Measurements from ENCODE around the gene SLC51B.

SLC51B gene

GRCh38 chr15:65068403-65068788, 23.2 kb downstream of the SLC51B start:
- peaks cover 11% of the 10 kb centered on the region for H3K4me1 ChIP-seq (ENCODE audit: control insufficient read depth, low read length)
- H3K27ac ChIP-seq (ENCODE audit: low read depth, low read length): no peak overlapping the region
- no peaks in the 10 kb centered on the region for H3K9me2 ChIP-seq (replicated peaks; ENCODE audit: control insufficient read depth, low read length)
- H3K4me2 ChIP-seq (ENCODE audit: low read length): no peak overlapping the region
- H4K20me1 ChIP-seq (ENCODE audit: control insufficient read depth, insufficient read depth, low read depth, low read length): no peaks in the 10 kb centered on the region
- H3K9me3 ChIP-seq (ENCODE audit: control insufficient read depth, insufficient read depth, low read length): no peaks in the 10 kb centered on the region
- no peaks in the 10 kb centered on the region for H3K36me3 ChIP-seq (ENCODE audit: control insufficient read depth, low read length)
- no peak for TF ChIP-seq EZH2phosphoT487 (IDR thresholded peaks at IDR 0.05; ENCODE audit: borderline replicate concordance, low read length)
- no peak for TF ChIP-seq CTCF (IDR thresholded peaks at IDR 0.05; ENCODE audit: low read depth, low read length, poor library complexity, severe bottlenecking)
- no peaks in the 10 kb centered on the region for H3K79me2 ChIP-seq (ENCODE audit: control insufficient read depth, low read length)
- H3K4me3 ChIP-seq (ENCODE audit: low read length): no peak overlapping the region
- H3F3A ChIP-seq (ENCODE audit: control insufficient read depth, insufficient read depth): no peaks in the 10 kb centered on the region
- H3K27me3 ChIP-seq (ENCODE audit: control insufficient read depth, low read length): peaks cover 15% of the 10 kb centered on the region

- no peak overlapping the region for H3K4me2 ChIP-seq (ENCODE audit: low read length)
- H3K4me3 ChIP-seq (ENCODE audit: low read length): no peak overlapping the region
- H3K27ac ChIP-seq (ENCODE audit: low read depth, low read length): no peak overlapping the region
- H3K79me2 ChIP-seq (ENCODE audit: control insufficient read depth, low read length): no peaks in the 10 kb centered on the region
- H3K9me2 ChIP-seq (replicated peaks; ENCODE audit: control insufficient read depth, low read length): no peaks in the 10 kb centered on the region
- H3K36me3 ChIP-seq (ENCODE audit: control insufficient read depth, low read length): no peaks in the 10 kb centered on the region
- TF ChIP-seq EZH2phosphoT487 (IDR thresholded peaks at IDR 0.05; ENCODE audit: borderline replicate concordance, low read length) (no peak), CTCF (IDR thresholded peaks at IDR 0.05; ENCODE audit: low read depth, low read length, poor library complexity, severe bottlenecking) (no peak)
- no peaks in the 10 kb centered on the region for H3F3A ChIP-seq (ENCODE audit: control insufficient read depth, insufficient read depth)
- H3K9me3 ChIP-seq (ENCODE audit: control insufficient read depth, insufficient read depth, low read length): no peaks in the 10 kb centered on the region
- peaks cover 11% of the 10 kb centered on the region for H3K4me1 ChIP-seq (ENCODE audit: control insufficient read depth, low read length)
- H4K20me1 ChIP-seq (ENCODE audit: control insufficient read depth, insufficient read depth, low read depth, low read length): no peaks in the 10 kb centered on the region
- H3K27me3 ChIP-seq (ENCODE audit: control insufficient read depth, low read length): peaks cover 13% of the 10 kb centered on the region
Measured at GRCh38 chr15:65069179-65069578, 24.0 kb downstream of the SLC51B start.

- Histone ChIP-seq H3K27me3 (ENCODE audit: control insufficient read depth, low read length) (peaks cover 12% of the 10 kb centered on the region), H3K9me3 (ENCODE audit: control insufficient read depth, insufficient read depth, low read length) (no peaks in the 10 kb centered on the region), H3K27ac (ENCODE audit: low read depth, low read length) (no peak overlapping the region), H3K9me2 (replicated peaks; ENCODE audit: control insufficient read depth, low read length) (no peaks in the 10 kb centered on the region), H3F3A (ENCODE audit: control insufficient read depth, insufficient read depth) (no peaks in the 10 kb centered on the region), H3K4me1 (ENCODE audit: control insufficient read depth, low read length) (peaks cover 11% of the 10 kb centered on the region), H3K4me3 (ENCODE audit: low read length) (no peak overlapping the region), H3K36me3 (ENCODE audit: control insufficient read depth, low read length) (no peaks in the 10 kb centered on the region), H3K4me2 (ENCODE audit: low read length) (no peak overlapping the region), H3K79me2 (ENCODE audit: control insufficient read depth, low read length) (no peaks in the 10 kb centered on the region), H4K20me1 (ENCODE audit: control insufficient read depth, insufficient read depth, low read depth, low read length) (no peaks in the 10 kb centered on the region)
- TF ChIP-seq EZH2phosphoT487 (IDR thresholded peaks at IDR 0.05; ENCODE audit: borderline replicate concordance, low read length) (no peak), CTCF (IDR thresholded peaks at IDR 0.05; ENCODE audit: low read depth, low read length, poor library complexity, severe bottlenecking) (no peak)
Measured at GRCh38 chr15:65069779-65070546, 24.8 kb downstream of the SLC51B start.
